GM10266 (cell line): ENCODE measurements around the gene KRT3.
"Not testable (repeated sequence)": the region's sequence is repeated elsewhere in the genome, so short reads cannot be mapped to it uniquely, and the experiment has no call there.

Experiments
- DNase-seq: peaks from one replicate; pipeline ENCODE4 v3.0.0; 2012; ENCODE audit errors: extremely low spot score
- CTCF ChIP-seq: IDR thresholded peaks from 2 replicates; pipeline ENCODE4 v1.5.1; 2012; ENCODE audit warnings: mild to moderate bottlenecking, low read depth; ENCODE audit not compliant: control insufficient read depth, insufficient read depth; ENCODE audit errors: missing control alignments

Gene KRT3

GRCh38 chr12:52767427-52767826 lies 28.5 kb downstream of the KRT3 start:
- DNase-seq: no peak
- no peak for TF ChIP-seq CTCF

- no peak for DNase-seq
- no peak for TF ChIP-seq CTCF
Observed at GRCh38 chr12:52767020-52767379, 28.9 kb downstream of the KRT3 start.

- TF ChIP-seq CTCF: no peak
- DNase-seq: no peak
Observed at GRCh38 chr12:52766351-52767019, 29.4 kb downstream of the KRT3 start.

GRCh38 chr12:52765702-52766101 lies 30.2 kb downstream of the KRT3 start:
- DNase-seq: no peak
- no peak for TF ChIP-seq CTCF

GRCh38 chr12:52763991-52764390 lies 31.9 kb downstream of the KRT3 start:
- no peak for DNase-seq
- no peak for TF ChIP-seq CTCF

- TF ChIP-seq CTCF: no peak
- no peak for DNase-seq
Observed at GRCh38 chr12:52763036-52763659, 32.8 kb downstream of the KRT3 start.

- TF ChIP-seq CTCF: no peak
- DNase-seq: no peak
Observed at GRCh38 chr12:52761802-52762201, 34.1 kb downstream of the KRT3 start.

GRCh38 chr12:52761218-52761617 lies 34.7 kb downstream of the KRT3 start:
- DNase-seq: not testable (repeated sequence)
